Sigmoid colon (tissue), 4 donors: Measurements from ENCODE around the gene TRABD2B.

Source experiments
- CTCF ChIP-seq, 4 experiments: fragments of 450-650 bp in 3 of 4; fragments of 200-600 bp in 1 of 4; IDR thresholded peaks; one replicate each; pipeline ENCODE4 v1.5.1; 2016 to 2019; ENCODE audit warnings: antibody characterized with exemption in 4 of 4, mild to moderate bottlenecking in 3 of 4, moderate library complexity in 2 of 4
- EP300 ChIP-seq, 4 donors: sonication (generic); formaldehyde crosslinking; IDR thresholded peaks; one replicate each; pipeline ENCODE4 v1.6.1; 2017; ENCODE audit warnings: antibody characterized with exemption in 4 of 4
- POLR2A ChIP-seq, 2 donors: fragments of 450-650 bp; IDR thresholded peaks; one replicate each; pipeline ENCODE4 v1.6.1; 2016; ENCODE audit warnings: antibody characterized with exemption in 2 of 2, mild to moderate bottlenecking in 2 of 2, moderate library complexity in 2 of 2
- POLR2AphosphoS5 ChIP-seq, 4 donors: sonication (generic); formaldehyde crosslinking; IDR thresholded peaks; one replicate each; pipeline ENCODE4 v1.6.1; 2017; ENCODE audit warnings: antibody characterized with exemption in 4 of 4

- no peak for TF ChIP-seq CTCF (IDR thresholded peaks at IDR 0.05)
- no peak for TF ChIP-seq POLR2AphosphoS5 (IDR thresholded peaks at IDR 0.05)
- TF ChIP-seq POLR2A (IDR thresholded peaks at IDR 0.05) = no peak
- no peak for TF ChIP-seq EP300 (IDR thresholded peaks at IDR 0.05)
Observed at GRCh38 chr1:47843781-47844557, 153.2 kb downstream of the TRABD2B start.
